Calu3 (cell line): ENCODE measurements around the gene CNNM4. TPM values are rescaled to one million over a fixed set of nuclear protein-coding genes. Genes with fewer than 3 reads are reported as not detected.
A peak's percentile ranks its signal among the peaks of the same experiment; 100 is the strongest.

Experiments used
- BruUV-seq: library from RNA; stranded (reverse); fragments of 400-500 nt; replicated peaks from 2 replicates; lab custom pipeline; 2021; lab: Mats Ljungman, UMichigan
- CTCF ChIA-PET: fragments of 300-600 bp; sonication (Branson Sonifier 250); formaldehyde crosslinking; loops from one replicate; lab custom pipeline; 2022; ENCODE audit warnings: antibody characterized with exemption; lab: Charles Lee
- DNase-seq: peaks from one replicate; pipeline ENCODE4 v3.0.0; 2022
- H3K27ac Mint-ChIP-seq: one replicate; pipeline ENCODE4 v1.8.0; 2022; ENCODE audit warnings: mixed read lengths; ENCODE audit not compliant: unreplicated experiment
- H3K27me3 Mint-ChIP-seq: one replicate; pipeline ENCODE4 v1.8.0; 2022; ENCODE audit warnings: mixed read lengths; ENCODE audit not compliant: unreplicated experiment
- H3K36me3 Mint-ChIP-seq: one replicate; pipeline ENCODE4 v1.8.0; 2022; ENCODE audit warnings: mild to moderate bottlenecking, moderate library complexity, mixed read lengths; ENCODE audit not compliant: insufficient read depth, unreplicated experiment
- H3K4me1 Mint-ChIP-seq: one replicate; pipeline ENCODE4 v1.8.0; 2022; ENCODE audit warnings: mild to moderate bottlenecking, low read depth, mixed read lengths; ENCODE audit not compliant: unreplicated experiment
- H3K4me3 Mint-ChIP-seq: one replicate; pipeline ENCODE4 v1.8.0; 2022; ENCODE audit warnings: mild to moderate bottlenecking, low read depth, moderate library complexity, mixed read lengths; ENCODE audit not compliant: unreplicated experiment
- H3K9me3 Mint-ChIP-seq: one replicate; pipeline ENCODE4 v1.8.0; 2022; ENCODE audit warnings: low read depth, mixed read lengths; ENCODE audit not compliant: unreplicated experiment
- intact Hi-C: fragments of 100-400 bp; cut with micrococcal nuclease; formaldehyde crosslinking; loops from one replicate; pipeline ENCODE4 v1.10.0; 2022; ENCODE audit not compliant: unreplicated experiment
- total RNA-seq: library from RNA; stranded (reverse); gene quantifications from 2 replicates; pipeline ENCODE4 v1.2.3, GENCODE V29; 2022
- TF ChIP-seq, protein P1 (sequence below): fragments of 200-600 bp; IDR thresholded peaks from one replicate; pipeline ENCODE4 v1.8.0; 2022; ENCODE audit warnings: antibody characterized with exemption; ENCODE audit not compliant: unreplicated experiment

CNNM4 gene
- total RNA-seq, 1 experiment from 2014 or later, result 22.3 TPM

GRCh38 chr2:96763511-96764252 lies 3.0 kb downstream of the CNNM4 start:
- TF ChIP-seq, protein P1, sequence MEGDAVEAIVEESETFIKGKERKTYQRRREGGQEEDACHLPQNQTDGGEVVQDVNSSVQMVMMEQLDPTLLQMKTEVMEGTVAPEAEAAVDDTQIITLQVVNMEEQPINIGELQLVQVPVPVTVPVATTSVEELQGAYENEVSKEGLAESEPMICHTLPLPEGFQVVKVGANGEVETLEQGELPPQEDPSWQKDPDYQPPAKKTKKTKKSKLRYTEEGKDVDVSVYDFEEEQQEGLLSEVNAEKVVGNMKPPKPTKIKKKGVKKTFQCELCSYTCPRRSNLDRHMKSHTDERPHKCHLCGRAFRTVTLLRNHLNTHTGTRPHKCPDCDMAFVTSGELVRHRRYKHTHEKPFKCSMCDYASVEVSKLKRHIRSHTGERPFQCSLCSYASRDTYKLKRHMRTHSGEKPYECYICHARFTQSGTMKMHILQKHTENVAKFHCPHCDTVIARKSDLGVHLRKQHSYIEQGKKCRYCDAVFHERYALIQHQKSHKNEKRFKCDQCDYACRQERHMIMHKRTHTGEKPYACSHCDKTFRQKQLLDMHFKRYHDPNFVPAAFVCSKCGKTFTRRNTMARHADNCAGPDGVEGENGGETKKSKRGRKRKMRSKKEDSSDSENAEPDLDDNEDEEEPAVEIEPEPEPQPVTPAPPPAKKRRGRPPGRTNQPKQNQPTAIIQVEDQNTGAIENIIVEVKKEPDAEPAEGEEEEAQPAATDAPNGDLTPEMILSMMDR, result peak; percentile 42
- no TSS peak for BruUV-seq
- CTCF ChIA-PET, result interaction anchor here (0.6 to 2.3 kb wide), 13 partner anchors 10 to 213 kb away, joined by 3 to 18 read pairs (median 6); partner anchors contain the start of genes CNNM3 and KANSL3
- Mint-ChIP-seq H3K9me3 (no peaks in the 10 kb centered on the region), H3K4me3 (peak overlapping the region; percentile 72), H3K36me3 (peaks cover 31% of the 10 kb centered on the region), H3K4me1 (peaks cover 38% of the 10 kb centered on the region), H3K27ac (peak overlapping the region; percentile 70), H3K27me3 (no peaks in the 10 kb centered on the region)
- intact Hi-C loops, result loop anchor here (2.0 to 5.0 kb wide), 3 partner anchors 37 to 126 kb away; partner anchors contain the start of genes CNNM3 and KANSL3
- DNase-seq, result peak; percentile 56

- TF ChIP-seq, protein P1, result no peak
- CTCF ChIA-PET, result interaction anchor here (0.6 to 2.3 kb wide), 9 partner anchors 10 to 214 kb away, joined by 3 to 18 read pairs (median 6); partner anchors contain the start of genes CNNM3 and KANSL3
- Mint-ChIP-seq H3K4me1 (peaks cover 38% of the 10 kb centered on the region), H3K4me3 (peak overlapping the region; percentile 72), H3K27ac (no peak overlapping the region), H3K9me3 (no peaks in the 10 kb centered on the region), H3K27me3 (no peaks in the 10 kb centered on the region), H3K36me3 (peaks cover 31% of the 10 kb centered on the region)
- intact Hi-C loops, result loop anchor here (5.0 kb wide), 2 partner anchors 53 to 127 kb away; partner anchors contain the start of genes CNNM3 and KANSL3
- peak; percentile 35 for DNase-seq
- no TSS peak for BruUV-seq
These were observed 3.5 kb downstream of the CNNM4 start for GRCh38 chr2:96764253-96764637.

- no peak for DNase-seq
- CTCF ChIA-PET, result interaction anchor here (0.5 to 1.0 kb wide), 2 partner anchors 12 to 129 kb away, joined by 3 read pairs; partner anchors contain the start of gene KANSL3
- H3K27ac Mint-ChIP-seq, result no peak overlapping the region
These were observed 6.6 kb downstream of the CNNM4 start for GRCh38 chr2:96767135-96767871.

GRCh38 chr2:96768083-96768561 lies 7.4 kb downstream of the CNNM4 start:
- H3K27me3 Mint-ChIP-seq, result no peaks in the 10 kb centered on the region
- peaks cover 13% of the 10 kb centered on the region for H3K36me3 Mint-ChIP-seq
- H3K4me1 Mint-ChIP-seq, result peaks cover 33% of the 10 kb centered on the region
- no peak for DNase-seq
- TF ChIP-seq, protein P1, result no peak
- CTCF ChIA-PET, result interaction anchor here (0.5 to 1.0 kb wide), 2 partner anchors 11 to 130 kb away, joined by 3 read pairs; partner anchors contain the start of gene KANSL3
- no TSS peak for BruUV-seq
- no peak overlapping the region for H3K27ac Mint-ChIP-seq
- intact Hi-C loops, result no loop called here
- no peaks in the 10 kb centered on the region for H3K9me3 Mint-ChIP-seq
- H3K4me3 Mint-ChIP-seq, result no peak overlapping the region

More at GRCh38 chr2:96767135-96767871, 6.6 kb downstream of the CNNM4 start:
- Mint-ChIP-seq H3K9me3 (no peaks in the 10 kb centered on the region), H3K36me3 (peaks cover 19% of the 10 kb centered on the region), H3K27me3 (no peaks in the 10 kb centered on the region), H3K4me1 (peaks cover 33% of the 10 kb centered on the region), H3K4me3 (no peak overlapping the region)
- TF ChIP-seq, protein P1, result no peak
- intact Hi-C loops, result no loop called here
- BruUV-seq, result no TSS peak
